T-cell (primary cell): ENCODE measurements around the gene DOK4. TPM values are rescaled to one million over a fixed set of nuclear protein-coding genes. Genes with fewer than 3 reads are reported as not detected.

Experiments
- ATAC-seq, 4 experiments: fragments of 200-7000 bp in 3 of 4; fragments of 150-1000 bp in 1 of 4; cut with Tn5 transposase; replicated peaks in 1 of 4; 1 replicate in 3 of 4; 2 replicates in 1 of 4; pipeline ENCODE4 v1.10.0; 2021; ENCODE audit warnings: moderate library complexity in 3 of 4, mild to moderate bottlenecking in 2 of 4, moderate number of reproducible peaks in 1 of 4
- CTCF ChIA-PET, 2 donors: fragments of 300-600 bp; sonication (Branson Sonifier 250); formaldehyde crosslinking; loops; one replicate each; lab custom pipeline; 2022; ENCODE audit warnings: antibody characterized with exemption in 2 of 2; lab: Charles Lee
- POLR2A ChIA-PET, 2 donors: fragments of 300-600 bp; sonication (Branson Sonifier 250); formaldehyde crosslinking; loops; one replicate each; lab custom pipeline; 2022; ENCODE audit warnings: antibody characterized with exemption in 2 of 2; lab: Charles Lee
- DNase-seq, 35 experiments: peaks; one replicate each; pipeline versions ENCODE4 v3.0.0 to v3.0.0-alpha.2; 2013 to 2023
- H3K27ac ChIP-seq: one replicate; pipeline ENCODE4 v1.5.1; 2013; ENCODE audit warnings: low read length
- H3K27me3 ChIP-seq, 2 experiments: replicated peaks in 1 of 2; 1 replicate in 1 of 2; 2 replicates in 1 of 2; pipeline versions ENCODE4 v1.6.1 to v1.7.0; 2013; ENCODE audit warnings: low read length in 1 of 2, mixed read lengths in 1 of 2; ENCODE audit not compliant: control insufficient read depth in 2 of 2, insufficient read depth in 2 of 2; ENCODE audit errors: extremely low read depth in 1 of 2
- H3K36me3 ChIP-seq, 2 donors: 1 replicate in 1 of 2; 2 replicates in 1 of 2; pipeline versions ENCODE4 v1.6.1 to v1.7.0; 2013; ENCODE audit warnings: low read length in 1 of 2; ENCODE audit not compliant: control insufficient read depth in 2 of 2, insufficient read depth in 1 of 2; ENCODE audit errors: extremely low read depth in 1 of 2
- H3K4me1 ChIP-seq, 2 experiments: 1 replicate in 1 of 2; 2 replicates in 1 of 2; pipeline versions ENCODE4 v1.6.1 to v1.7.0; 2013; ENCODE audit warnings: low read length in 2 of 2, mixed read lengths in 1 of 2; ENCODE audit not compliant: insufficient read depth in 2 of 2, control insufficient read depth in 1 of 2; ENCODE audit errors: extremely low read depth in 1 of 2
- H3K4me3 ChIP-seq, 2 donors: 1 replicate in 1 of 2; 2 replicates in 1 of 2; pipeline versions ENCODE4 v1.5.1 to v1.7.0; 2013; ENCODE audit warnings: mild to moderate bottlenecking in 2 of 2, low read length in 1 of 2, moderate library complexity in 1 of 2; ENCODE audit not compliant: control insufficient read depth in 1 of 2; ENCODE audit errors: extremely low read depth in 1 of 2
- H3K9me3 ChIP-seq: 2 replicates; pipeline ENCODE4 v1.7.0; 2013
- H3K27ac Mint-ChIP-seq, 2 donors: one replicate each; pipeline ENCODE4 v1.8.0; 2020 to 2021; ENCODE audit warnings: mild to moderate bottlenecking in 2 of 2, mixed read lengths in 2 of 2
- H3K27me3 Mint-ChIP-seq, 2 donors: one replicate each; pipeline ENCODE4 v1.8.0; 2021 to 2022; ENCODE audit warnings: mixed read lengths in 2 of 2
- H3K36me3 Mint-ChIP-seq: one replicate; pipeline ENCODE4 v1.8.0; 2021; ENCODE audit warnings: mixed read lengths
- H3K4me1 Mint-ChIP-seq, 3 donors: one replicate each; pipeline ENCODE4 v1.8.0; 2020 to 2022; ENCODE audit warnings: mixed read lengths in 3 of 3, mild to moderate bottlenecking in 1 of 3
- H3K4me3 Mint-ChIP-seq, 3 donors: one replicate each; pipeline ENCODE4 v1.8.0; 2020 to 2022; ENCODE audit warnings: mild to moderate bottlenecking in 3 of 3, mixed read lengths in 3 of 3, moderate library complexity in 3 of 3
- H3K9me3 Mint-ChIP-seq, 3 donors: one replicate each; pipeline ENCODE4 v1.8.0; 2020 to 2022; ENCODE audit warnings: mixed read lengths in 3 of 3
- WGBS: methylation state at CpG from one replicate; pipeline ENCODE4 v1.1.5; 2013; ENCODE audit warnings: missing lambda C conversion rate; ENCODE audit not compliant: insufficient coverage; 5-methylcytosine and 5-hydroxymethylcytosine counted together
- total RNA-seq, 35 experiments: library from RNA in 6 of 35; stranded (reverse) in 6 of 35; fragments of 120-200 nt in 1 of 35; gene quantifications; one replicate each; pipeline versions ENCODE4 v1.2.1 to v1.2.4 and lab custom pipeline; 2013 to 2026

DOK4 gene
- total RNA-seq, 5 donors from 2014 or later (not counting 1 experiment from before 2014, with no cell fraction given): 2.2 to 4.1 (median 3.1) TPM

DNA sequence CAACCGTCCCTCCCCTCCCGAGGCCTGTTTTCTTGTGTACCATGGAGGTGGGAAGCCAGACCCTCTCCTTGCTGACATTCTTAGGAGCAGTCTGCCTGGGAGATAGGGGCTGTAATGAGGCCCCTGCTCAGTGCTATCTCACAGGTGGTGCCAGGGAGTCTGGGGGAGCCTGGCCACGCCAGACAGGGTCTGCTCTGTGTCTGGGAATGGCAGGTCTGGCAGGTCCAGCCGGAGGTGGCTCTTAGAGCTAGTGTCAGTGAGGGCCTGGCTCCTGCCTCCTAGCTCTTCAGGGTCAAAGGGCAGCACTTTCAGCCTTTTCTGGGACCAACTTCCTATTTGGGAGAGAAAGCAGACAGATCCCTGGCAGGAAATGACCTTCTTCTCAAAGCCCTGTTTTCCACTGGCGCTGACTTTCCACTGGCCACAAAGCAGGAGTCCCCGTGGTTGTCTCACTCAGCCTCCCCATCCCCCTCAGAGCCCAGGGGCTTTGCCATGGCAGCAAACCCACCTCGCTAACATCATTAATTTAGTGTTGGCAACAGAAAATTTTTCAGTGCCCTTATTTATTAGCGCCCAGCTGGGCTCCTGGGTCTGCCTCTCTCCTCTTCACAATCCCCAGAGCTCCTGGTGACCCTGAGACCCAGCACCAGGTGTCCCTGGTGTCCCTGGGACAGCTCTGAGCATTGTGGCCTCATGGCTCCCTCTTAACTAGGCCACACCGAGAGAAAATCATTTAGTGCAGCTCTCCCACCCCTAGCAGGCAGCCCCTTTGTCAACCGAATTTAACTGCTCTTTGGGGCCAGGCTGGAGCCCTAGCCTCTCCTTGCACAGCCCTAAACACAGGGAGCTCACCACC is 24.0 kb upstream of the DOK4 start:
- 72% methylated on average over 10 of the region's 10 CpGs for WGBS
- ATAC-seq (no peak), DNase-seq (no peak)
- ChIA-PET POLR2A (no interaction called here), CTCF (no interaction called here)
- Mint-ChIP-seq H3K9me3 (no peaks in the 10 kb centered on the region), H3K4me3 (no peak overlapping the region), H3K4me1 (no peaks in the 10 kb centered on the region), H3K27me3 (no peaks in the 10 kb centered on the region), H3K36me3 (peaks cover 17% of the 10 kb centered on the region), H3K27ac (no peak overlapping the region)
- H3K4me3 ChIP-seq: no peak overlapping the region
- H3K36me3 ChIP-seq: peaks cover 7 to 18% of the 10 kb centered on the region in 2 donors
- no peaks in the 10 kb centered on the region for H3K9me3 ChIP-seq
- H3K27me3 ChIP-seq: peaks cover 0 to 16% of the 10 kb centered on the region in 2 experiments
- no peaks in the 10 kb centered on the region for H3K4me1 ChIP-seq
- no peak overlapping the region for H3K27ac ChIP-seq

DNA sequence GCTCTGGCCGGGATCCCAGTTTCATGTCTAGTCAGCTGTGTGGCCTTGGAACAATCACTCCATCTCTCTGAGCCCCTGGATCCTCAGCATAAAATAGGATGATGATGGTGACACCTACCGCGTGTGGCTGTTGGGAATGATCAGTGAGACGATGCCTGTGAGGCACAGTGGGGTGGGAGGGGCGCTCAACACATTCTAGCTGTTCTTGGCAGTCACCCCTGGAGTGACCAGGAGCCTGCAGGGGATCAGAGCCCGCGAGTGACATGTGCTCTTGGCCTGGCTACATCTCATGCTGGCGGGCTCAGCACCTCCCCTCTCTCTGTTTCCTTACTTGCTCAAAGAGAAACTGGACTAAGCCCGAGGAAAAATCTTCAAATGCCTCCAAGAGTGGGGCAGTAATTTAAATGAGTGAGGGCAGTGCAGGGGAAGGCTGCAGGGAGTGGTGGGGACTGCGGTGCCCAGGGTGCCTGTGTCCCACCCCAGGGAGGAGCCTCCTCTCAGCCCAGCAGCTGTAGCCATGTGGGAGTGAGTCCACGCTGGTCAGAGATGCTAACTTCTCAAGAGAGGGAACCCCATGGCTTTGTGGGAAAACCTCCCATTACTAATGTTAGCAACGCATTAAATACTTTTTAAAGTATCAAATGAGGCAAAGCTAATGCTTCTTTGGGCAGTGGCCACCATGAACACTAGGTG is 23.1 kb upstream of the DOK4 start:
- Mint-ChIP-seq H3K9me3 (no peaks in the 10 kb centered on the region), H3K27me3 (no peaks in the 10 kb centered on the region), H3K4me3 (no peak overlapping the region), H3K27ac (no peak overlapping the region), H3K36me3 (peaks cover 17% of the 10 kb centered on the region), H3K4me1 (no peaks in the 10 kb centered on the region)
- H3K4me1 ChIP-seq: no peaks in the 10 kb centered on the region
- DNase-seq (no peak), ATAC-seq (no peak)
- no peak overlapping the region for H3K4me3 ChIP-seq
- 92% methylated on average over 2 of the region's 12 CpGs for WGBS
- ChIA-PET POLR2A (no interaction called here), CTCF (no interaction called here)
- H3K9me3 ChIP-seq: no peaks in the 10 kb centered on the region
- H3K27me3 ChIP-seq: peaks cover 0 to 16% of the 10 kb centered on the region in 2 experiments
- H3K27ac ChIP-seq: no peak overlapping the region
- peaks cover 7 to 15% of the 10 kb centered on the region in 2 donors for H3K36me3 ChIP-seq

DNA sequence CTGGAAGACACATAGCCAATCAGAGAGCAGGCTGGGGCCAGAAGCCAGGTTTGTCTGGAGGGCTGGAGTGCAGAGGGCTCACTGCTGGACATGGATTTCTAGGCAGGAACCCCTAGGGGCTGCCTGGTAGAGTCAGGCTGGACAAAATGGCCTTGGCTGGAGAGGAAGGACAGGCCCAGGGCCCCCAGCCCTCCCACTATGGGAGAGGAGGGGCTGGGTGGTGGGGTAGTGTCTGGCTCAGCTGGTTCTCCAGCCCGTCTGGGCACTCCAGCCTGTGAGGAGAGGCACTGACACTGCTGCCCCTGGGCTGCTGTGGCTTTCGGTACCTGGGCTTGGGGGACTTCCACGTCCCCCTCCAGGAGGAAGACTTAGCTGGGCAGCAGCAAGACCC is 21.7 kb upstream of the DOK4 start:
- Histone ChIP-seq H3K9me3 (no peaks in the 10 kb centered on the region), H3K27ac (no peak overlapping the region), H3K27me3 (peaks cover 0 to 20% of the 10 kb centered on the region in 2 experiments), H3K4me1 (no peaks in the 10 kb centered on the region), H3K36me3 (peaks cover 4 to 9% of the 10 kb centered on the region in 2 donors), H3K4me3 (no peak overlapping the region)
- 89% methylated on average over 2 of the region's 3 CpGs for WGBS
- POLR2A ChIA-PET: no interaction called here
- ATAC-seq (no peak), DNase-seq (no peak)
- no peaks in the 10 kb centered on the region for H3K4me1 Mint-ChIP-seq
- no peaks in the 10 kb centered on the region for H3K9me3 Mint-ChIP-seq
- CTCF ChIA-PET: no interaction called here
- H3K27ac Mint-ChIP-seq: no peak overlapping the region
- H3K4me3 Mint-ChIP-seq: no peak overlapping the region
- H3K27me3 Mint-ChIP-seq: no peaks in the 10 kb centered on the region
- H3K36me3 Mint-ChIP-seq: peaks cover 10% of the 10 kb centered on the region

DNA sequence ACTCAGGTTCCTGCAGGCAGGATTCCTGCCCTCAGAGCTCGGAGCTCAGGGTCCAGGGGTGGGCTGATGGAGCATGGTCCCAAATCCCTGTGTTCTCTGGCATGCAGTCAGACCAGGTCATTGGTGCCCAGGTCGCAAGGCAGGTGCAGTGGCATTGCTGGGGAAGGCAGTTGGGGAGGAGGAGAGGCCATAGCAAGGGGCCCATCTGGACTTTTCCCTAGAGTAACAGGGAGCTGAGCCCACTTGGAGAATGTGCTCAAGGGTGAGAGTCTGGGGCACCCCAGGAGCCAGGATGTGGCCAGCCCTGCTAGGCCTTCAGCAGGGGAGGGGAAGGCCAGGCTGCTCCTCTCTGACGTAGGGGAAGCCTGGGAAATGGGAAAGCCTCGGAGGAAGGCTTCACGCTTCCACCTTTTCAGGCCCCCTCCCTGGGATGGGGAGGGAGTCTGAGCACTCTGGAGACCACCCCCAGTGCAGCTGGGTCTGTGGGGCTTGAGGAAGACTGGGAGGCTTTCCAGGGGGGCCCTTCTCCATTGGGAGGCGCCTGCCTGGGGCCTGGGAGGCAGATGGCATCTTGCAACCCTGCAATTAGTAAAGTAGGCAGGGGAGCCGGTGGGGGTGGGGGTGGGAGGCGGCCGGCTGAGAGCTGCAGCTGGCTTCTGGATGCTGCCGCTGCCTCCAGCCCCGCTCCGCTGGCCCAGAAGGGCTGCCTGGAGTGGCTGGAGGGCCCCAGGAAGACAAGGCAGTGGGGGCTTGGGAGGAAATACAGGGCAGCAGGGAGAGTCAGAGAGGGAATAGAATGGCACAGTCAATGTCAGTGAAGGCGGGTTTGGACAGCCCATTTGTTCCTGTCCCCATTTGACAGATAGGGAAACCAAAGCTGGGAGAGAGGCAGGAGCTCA is 21.1 kb upstream of the DOK4 start:
- Histone ChIP-seq H3K4me3 (no peak overlapping the region), H3K36me3 (peaks cover 0 to 5% of the 10 kb centered on the region in 2 donors), H3K9me3 (no peaks in the 10 kb centered on the region), H3K27me3 (peaks cover 0 to 20% of the 10 kb centered on the region in 2 experiments), H3K4me1 (no peaks in the 10 kb centered on the region), H3K27ac (no peak overlapping the region)
- ChIA-PET CTCF (no interaction called here), POLR2A (no interaction called here)
- DNase-seq (no peak), ATAC-seq (no peak)
- H3K27ac Mint-ChIP-seq: no peak overlapping the region
- H3K9me3 Mint-ChIP-seq: no peaks in the 10 kb centered on the region
- no peak overlapping the region for H3K4me3 Mint-ChIP-seq
- H3K4me1 Mint-ChIP-seq: no peaks in the 10 kb centered on the region
- 74% methylated on average over 11 of the region's 13 CpGs for WGBS
- peaks cover 7% of the 10 kb centered on the region for H3K36me3 Mint-ChIP-seq
- no peaks in the 10 kb centered on the region for H3K27me3 Mint-ChIP-seq

DNA sequence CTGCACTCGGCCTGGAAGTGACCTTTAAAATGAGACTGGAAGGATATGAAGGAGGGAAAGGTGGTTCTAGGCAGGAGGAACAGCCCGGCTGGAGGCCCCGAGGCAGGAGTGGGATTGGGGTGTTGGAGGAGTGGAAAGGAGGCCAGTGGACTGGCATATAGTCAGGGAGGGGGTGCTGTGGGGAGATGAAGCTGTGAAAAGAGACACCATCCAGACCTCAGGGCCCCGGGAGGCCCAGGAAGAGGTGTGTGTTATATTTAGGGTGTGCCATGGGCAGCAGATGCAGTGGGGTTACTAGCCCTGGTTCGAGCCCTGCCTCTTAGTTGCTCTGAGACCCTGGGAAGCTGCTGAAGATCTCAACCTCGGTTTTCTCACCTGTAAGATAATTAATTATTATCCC is 18.9 kb upstream of the DOK4 start:
- CTCF ChIA-PET: no interaction called here
- no peaks in the 10 kb centered on the region for H3K9me3 Mint-ChIP-seq
- H3K4me1 Mint-ChIP-seq: peaks cover 8 to 10% (median 8%) of the 10 kb centered on the region in 3 donors

DNA sequence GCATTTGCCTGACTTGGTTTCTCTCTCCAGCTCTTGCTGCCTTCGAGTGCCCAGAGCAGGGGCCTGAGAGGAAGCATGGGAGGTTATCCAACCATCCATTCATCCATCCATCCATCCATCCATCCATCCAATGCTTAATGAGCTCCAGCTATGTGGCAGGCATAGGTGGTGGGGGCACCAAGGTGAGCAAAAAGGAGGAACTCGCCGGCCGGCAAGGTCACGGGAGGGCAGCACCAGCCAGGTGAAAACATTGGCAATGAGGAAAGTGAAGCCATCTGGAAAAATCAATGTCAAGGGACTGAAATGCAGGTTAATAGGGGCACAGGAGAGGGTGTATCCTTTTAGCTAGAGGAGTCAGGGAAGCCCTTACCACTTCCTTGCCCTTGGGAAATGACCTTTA is 18.2 kb upstream of the DOK4 start:
- H3K4me3 ChIP-seq: no peak overlapping the region
- peaks cover 3 to 18% of the 10 kb centered on the region in 2 experiments for H3K4me1 ChIP-seq
- H3K36me3 Mint-ChIP-seq: no peaks in the 10 kb centered on the region
- no peak for DNase-seq
- H3K27me3 ChIP-seq: peaks cover 0 to 22% of the 10 kb centered on the region in 2 experiments
- H3K36me3 ChIP-seq: no peaks in the 10 kb centered on the region
- ATAC-seq: no peak
- no peaks in the 10 kb centered on the region for H3K27me3 Mint-ChIP-seq
- H3K9me3 ChIP-seq: no peaks in the 10 kb centered on the region
- H3K27ac Mint-ChIP-seq: no peak overlapping the region
- WGBS: 83% methylated on average over 1 of the region's 5 CpGs
- CTCF ChIA-PET: interaction anchor here (0.7 to 0.9 kb wide), 2 partner anchors 359 to 807 kb away, joined by 3 to 4 read pairs; no protein-coding TSS in a partner anchor
- H3K4me3 Mint-ChIP-seq: no peak overlapping the region
- H3K27ac ChIP-seq: no peak overlapping the region
- H3K9me3 Mint-ChIP-seq: no peaks in the 10 kb centered on the region
- POLR2A ChIA-PET: no interaction called here
- peaks cover 8 to 10% (median 8%) of the 10 kb centered on the region in 3 donors for H3K4me1 Mint-ChIP-seq

More for the DNA sequence above, 18.9 kb upstream of the DOK4 start:
- DNase-seq (no peak), ATAC-seq (no peak)
- Mint-ChIP-seq H3K4me3 (no peak overlapping the region), H3K36me3 (no peaks in the 10 kb centered on the region), H3K27me3 (no peaks in the 10 kb centered on the region), H3K27ac (no peak overlapping the region)
- H3K4me3 ChIP-seq: no peak overlapping the region
- no peak overlapping the region for H3K27ac ChIP-seq
- POLR2A ChIA-PET: no interaction called here
- no peaks in the 10 kb centered on the region for H3K36me3 ChIP-seq
- WGBS: 70% methylated on average over 4 of the region's 6 CpGs
- peaks cover 0 to 11% of the 10 kb centered on the region in 2 experiments for H3K4me1 ChIP-seq
- no peaks in the 10 kb centered on the region for H3K9me3 ChIP-seq
- H3K27me3 ChIP-seq: peaks cover 0 to 20% of the 10 kb centered on the region in 2 experiments
